Left lobe of liver (tissue), 2 donors: ENCODE measurements around the gene CHSY3. TPM values are rescaled to one million over a fixed set of nuclear protein-coding genes. Genes with fewer than 3 reads are reported as not detected.

Source experiments
- ATAC-seq: fragments of 200-7000 bp; cut with Tn5 transposase; one replicate; pipeline ENCODE4 v1.9.1; 2020; ENCODE audit warnings: mild to moderate bottlenecking, moderate library complexity
- DNase-seq: peaks from one replicate; pipeline ENCODE4 v3.0.0-alpha.2; 2020; ENCODE audit warnings: low spot score
- total RNA-seq: library from RNA; stranded (reverse); gene quantifications from one replicate; pipeline ENCODE4 v1.2.1, GENCODE V29; 2021
- donor health status: DM: no; HTN: no; CAD: no; lungs with moderate emphysema.
- donor health status: DM: no; HTN: yes; CAD: no.

Gene CHSY3
- total RNA-seq, 1 donor from 2014 or later: 0.83 TPM

- DNase-seq (no peak), ATAC-seq (no peak)
Observed at GRCh38 chr5:130021876-130022275, 117.6 kb downstream of the CHSY3 start.

GRCh38 chr5:130023604-130024003 lies 119.3 kb downstream of the CHSY3 start:
- DNase-seq (no peak), ATAC-seq (no peak)

- DNase-seq (no peak), ATAC-seq (no peak)
Observed at GRCh38 chr5:130024006-130024405, 119.7 kb downstream of the CHSY3 start.

GRCh38 chr5:130025511-130025910 lies 121.2 kb downstream of the CHSY3 start:
- no peak for ATAC-seq
- DNase-seq: no peak

GRCh38 chr5:130032807-130033206 lies 128.5 kb downstream of the CHSY3 start:
- ATAC-seq (peak; percentile 36), DNase-seq (no peak)

- ATAC-seq: no peak
- DNase-seq: no peak
Observed at GRCh38 chr5:130034566-130035210, 130.4 kb downstream of the CHSY3 start.

GRCh38 chr5:130035388-130035787 lies 131.1 kb downstream of the CHSY3 start:
- no peak for DNase-seq
- ATAC-seq: no peak

GRCh38 chr5:130037905-130038304 lies 133.6 kb downstream of the CHSY3 start:
- DNase-seq (no peak), ATAC-seq (no peak)

- DNase-seq (no peak), ATAC-seq (no peak)
Observed at GRCh38 chr5:130043834-130044233, 139.6 kb downstream of the CHSY3 start.

GRCh38 chr5:130045334-130045733 lies 141.1 kb downstream of the CHSY3 start:
- no peak for ATAC-seq
- no peak for DNase-seq

- ATAC-seq: no peak
- no peak for DNase-seq
Observed at GRCh38 chr5:130050585-130050984, 146.3 kb downstream of the CHSY3 start.

- DNase-seq (no peak), ATAC-seq (no peak)
Observed at GRCh38 chr5:130052752-130053151, 148.5 kb downstream of the CHSY3 start.

GRCh38 chr5:130055572-130055971 lies 151.3 kb downstream of the CHSY3 start:
- ATAC-seq (no peak), DNase-seq (no peak)

- ATAC-seq: no peak
- no peak for DNase-seq
Observed at GRCh38 chr5:130061746-130062145, 157.5 kb downstream of the CHSY3 start.

- ATAC-seq (no peak), DNase-seq (no peak)
Observed at GRCh38 chr5:130063603-130064002, 159.3 kb downstream of the CHSY3 start.

GRCh38 chr5:130064484-130064883 lies 160.2 kb downstream of the CHSY3 start:
- DNase-seq: no peak
- no peak for ATAC-seq

GRCh38 chr5:130065617-130066016 lies 161.4 kb downstream of the CHSY3 start:
- no peak for ATAC-seq
- DNase-seq: no peak

- DNase-seq: no peak
- no peak for ATAC-seq
Observed at GRCh38 chr5:130066644-130067043, 162.4 kb downstream of the CHSY3 start.

- ATAC-seq: no peak
- DNase-seq: no peak
Observed at GRCh38 chr5:130067364-130067763, 163.1 kb downstream of the CHSY3 start.

GRCh38 chr5:130068101-130068500 lies 163.8 kb downstream of the CHSY3 start:
- ATAC-seq (no peak), DNase-seq (no peak)

- DNase-seq (no peak), ATAC-seq (no peak)
Observed at GRCh38 chr5:130068988-130069387, 164.7 kb downstream of the CHSY3 start.

GRCh38 chr5:130074820-130075219 lies 170.6 kb downstream of the CHSY3 start:
- DNase-seq (no peak), ATAC-seq (no peak)

- DNase-seq: no peak
Observed at GRCh38 chr5:130077007-130077406, 172.7 kb downstream of the CHSY3 start.

More at GRCh38 chr5:130077007-130077406, 172.7 kb downstream of the CHSY3 start:
- ATAC-seq: no peak
